GM12872 (cell line): ENCODE measurements around the gene CHMP2A.
A peak's percentile ranks its signal among the peaks of the same experiment; 100 is the strongest.

Source experiments
- CTCF ChIP-seq: IDR thresholded peaks from 3 replicates; pipeline ENCODE4 v1.5.1; 2011; ENCODE audit warnings: low read depth, mild to moderate bottlenecking, low read length, moderate library complexity; ENCODE audit not compliant: insufficient read depth

CHMP2A gene

GRCh38 chr19:58521651-58522050, 33.3 kb downstream of the CHMP2A start:
- TF ChIP-seq CTCF = no peak

- TF ChIP-seq CTCF = no peak
These were observed 34.7 kb downstream of the CHMP2A start for GRCh38 chr19:58520257-58520599.

GRCh38 chr19:58519355-58520256, 35.3 kb downstream of the CHMP2A start, which contains the start of gene ZBTB45:
Gene ZBTB45 (minus strand): TSS chr19:58519810. CDS start chr19:58517673, 2,137 bp downstream.
- TF ChIP-seq CTCF = peak; percentile 81

- TF ChIP-seq CTCF = peak; percentile 59
These were observed 35.9 kb downstream of the CHMP2A start for GRCh38 chr19:58519087-58519354.

GRCh38 chr19:58518256-58519086, 36.4 kb downstream of the CHMP2A start:
- TF ChIP-seq CTCF = no peak

GRCh38 chr19:58516964-58517833, 37.7 kb downstream of the CHMP2A start:
- TF ChIP-seq CTCF = no peak
